HS-27A (cell line): ENCODE measurements around the gene BTBD10.

Experiments used
- DNase-seq: peaks from one replicate; pipeline ENCODE4 v3.0.0-alpha.2; 2012; ENCODE audit warnings: low read depth, missing footprints

BTBD10 gene

GRCh38 chr11:13338427-13339069 lies 124.5 kb downstream of the BTBD10 start:
- DNase-seq: peak; percentile 40

GRCh38 chr11:13338019-13338426 lies 125.0 kb downstream of the BTBD10 start:
- peak; percentile 45 for DNase-seq
